HFFc6 (cell line): ENCODE measurements around the gene SNX4. TPM values are rescaled to one million over a fixed set of nuclear protein-coding genes. Genes with fewer than 3 reads are reported as not detected.
"Not testable (repeated sequence)": the region's sequence is repeated elsewhere in the genome, so short reads cannot be mapped to it uniquely, and the experiment has no call there.

Experiments
- DNase-seq: peaks from one replicate; pipeline ENCODE4 v3.0.0-alpha.2; 2018
- H3K27ac Mint-ChIP-seq: 2 replicates; pipeline ENCODE4 v1.8.0; 2020; ENCODE audit warnings: mild to moderate bottlenecking, mixed read lengths
- H3K27me3 Mint-ChIP-seq: 2 replicates; pipeline ENCODE4 v1.8.0; 2021; ENCODE audit warnings: mild to moderate bottlenecking, moderate library complexity, mixed read lengths; ENCODE audit not compliant: insufficient read depth
- H3K36me3 Mint-ChIP-seq: 2 replicates; pipeline ENCODE4 v1.8.0; 2021; ENCODE audit warnings: low read depth, mixed read lengths
- H3K4me1 Mint-ChIP-seq: 2 replicates; pipeline ENCODE4 v1.8.0; 2020; ENCODE audit warnings: low read depth, mixed read lengths
- H3K4me3 Mint-ChIP-seq: 2 replicates; pipeline ENCODE4 v1.8.0; 2020; ENCODE audit warnings: mild to moderate bottlenecking, moderate library complexity, mixed read lengths
- H3K9me3 Mint-ChIP-seq: 2 replicates; pipeline ENCODE4 v1.8.0; 2020; ENCODE audit warnings: mild to moderate bottlenecking, mixed read lengths
- long read RNA-seq: library from polyadenylated mRNA; unstranded; transcript quantifications from one replicate; pipeline ENCODE4 v2.0.0, GENCODE V29; 2019
- total RNA-seq, 6 experiments: library from RNA; stranded (reverse); fragmentation: NEBNext Ultra II Directional; extraction: Animal tissue kit (Norgen Biotek cat#: 25700); gene quantifications; 2 replicates in 1 of 6; 3 replicates in 5 of 6; pipeline ENCODE4 v1.2.3, GENCODE V29; 2021
- TF ChIP-seq, protein P1 (sequence below): fragments of 200-600 bp; sonication (generic); IDR thresholded peaks from 2 replicates; pipeline ENCODE4 v1.5.0; 2021; ENCODE audit warnings: antibody characterized with exemption, mild to moderate bottlenecking

SNX4 gene
- total RNA-seq, result 10 to 100 TPM; 19.6 to 23.2 (median 21.3) TPM
- long read RNA-seq, transcript SNX4-201 (14 exons, 2,513 nt), result major isoform, 27 of 39 reads
- long read RNA-seq, partial matches to known transcripts, result 5 of 39 reads
- long read RNA-seq, other reads (novel, unspliced or antisense), result 6 of 39 reads

DNA sequence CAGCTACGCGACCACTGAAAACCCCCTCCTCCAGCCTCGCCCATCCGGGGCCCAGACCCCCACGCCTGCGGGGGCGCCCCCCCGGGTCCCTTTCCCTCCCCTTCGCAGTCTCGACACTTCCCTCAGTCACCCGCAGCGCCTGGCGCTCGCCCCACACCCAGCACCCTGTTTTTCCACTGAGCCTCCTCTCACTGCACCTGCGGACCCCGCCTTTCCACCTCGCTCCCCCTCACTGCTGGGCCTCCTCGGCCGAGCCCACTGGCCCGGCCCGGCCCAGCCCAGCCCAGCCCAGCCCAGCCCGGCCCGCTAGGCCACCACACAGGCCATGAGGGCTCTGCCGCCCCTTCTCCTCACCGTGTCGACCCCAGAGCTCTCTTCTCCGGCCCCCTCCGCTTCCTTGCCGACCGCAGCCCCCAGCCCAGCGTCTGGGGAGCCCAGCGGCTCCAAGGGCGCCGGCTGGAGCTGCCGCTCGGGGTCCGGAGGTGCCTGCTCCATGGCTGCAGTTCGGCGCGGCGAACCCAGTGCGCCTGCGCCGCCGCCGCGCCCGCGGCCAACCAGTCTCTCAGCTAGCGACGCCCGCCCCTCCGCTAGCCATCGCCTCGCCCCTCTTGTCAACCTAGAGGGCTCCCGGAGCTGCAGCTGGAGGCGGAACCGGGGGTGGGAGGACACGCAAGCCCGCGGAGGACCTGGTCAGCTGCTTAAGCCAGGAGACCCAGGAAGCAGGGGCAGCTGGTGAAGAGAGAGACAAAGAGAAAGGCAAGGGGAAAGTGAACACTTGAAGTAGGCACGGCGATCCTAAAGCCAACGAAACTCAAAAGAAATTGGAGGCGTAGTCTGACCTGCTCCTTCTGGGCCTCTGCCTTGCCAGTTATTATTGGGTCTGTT lies at the start of gene SNX4:
Gene SNX4 (minus strand): TSS at position 525 of the 885 bp plus-strand sequence. CDS start 30 bp downstream, at position 495.
- Mint-ChIP-seq H3K9me3 (no peaks in the 10 kb centered on the region), H3K4me3 (peak within 1 kb of the TSS; percentile 98), H3K36me3 (peaks cover 17% of the 10 kb centered on the region), H3K27ac (peak within 1 kb of the TSS; percentile 82), H3K27me3 (peaks cover 4% of the 10 kb centered on the region), H3K4me1 (peaks cover 31% of the 10 kb centered on the region)
- TF ChIP-seq, protein P1, sequence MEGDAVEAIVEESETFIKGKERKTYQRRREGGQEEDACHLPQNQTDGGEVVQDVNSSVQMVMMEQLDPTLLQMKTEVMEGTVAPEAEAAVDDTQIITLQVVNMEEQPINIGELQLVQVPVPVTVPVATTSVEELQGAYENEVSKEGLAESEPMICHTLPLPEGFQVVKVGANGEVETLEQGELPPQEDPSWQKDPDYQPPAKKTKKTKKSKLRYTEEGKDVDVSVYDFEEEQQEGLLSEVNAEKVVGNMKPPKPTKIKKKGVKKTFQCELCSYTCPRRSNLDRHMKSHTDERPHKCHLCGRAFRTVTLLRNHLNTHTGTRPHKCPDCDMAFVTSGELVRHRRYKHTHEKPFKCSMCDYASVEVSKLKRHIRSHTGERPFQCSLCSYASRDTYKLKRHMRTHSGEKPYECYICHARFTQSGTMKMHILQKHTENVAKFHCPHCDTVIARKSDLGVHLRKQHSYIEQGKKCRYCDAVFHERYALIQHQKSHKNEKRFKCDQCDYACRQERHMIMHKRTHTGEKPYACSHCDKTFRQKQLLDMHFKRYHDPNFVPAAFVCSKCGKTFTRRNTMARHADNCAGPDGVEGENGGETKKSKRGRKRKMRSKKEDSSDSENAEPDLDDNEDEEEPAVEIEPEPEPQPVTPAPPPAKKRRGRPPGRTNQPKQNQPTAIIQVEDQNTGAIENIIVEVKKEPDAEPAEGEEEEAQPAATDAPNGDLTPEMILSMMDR, result peak; percentile 34; the same call in 1 of the 2 replicates
- DNase-seq, result peak; percentile 90

DNA sequence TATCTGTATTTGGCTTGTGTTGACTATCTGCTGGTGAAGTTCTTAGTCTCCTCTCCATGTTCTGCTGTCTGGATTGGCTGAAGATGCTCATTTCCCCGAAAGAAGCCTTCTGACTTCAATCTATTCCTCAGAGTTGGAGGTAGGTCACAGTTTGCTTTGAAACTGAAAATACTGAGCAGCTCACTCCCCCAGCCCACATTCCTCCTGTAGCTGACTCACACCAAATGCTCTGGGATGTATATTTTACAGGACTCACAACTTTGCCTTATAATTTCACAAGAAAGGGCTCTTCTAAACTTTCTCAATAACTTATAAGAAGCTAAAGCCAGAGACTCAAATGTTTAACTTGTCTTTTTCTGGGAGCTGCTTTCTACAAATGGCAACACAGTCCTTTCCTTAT lies 36.3 kb upstream of the SNX4 start:
- Mint-ChIP-seq H3K27ac (peak overlapping the region; percentile 71), H3K27me3 (no peaks in the 10 kb centered on the region), H3K36me3 (peaks cover 25% of the 10 kb centered on the region), H3K4me3 (peak overlapping the region; percentile 32; the same call in 1 of the 2 replicates), H3K4me1 (peaks cover 37% of the 10 kb centered on the region), H3K9me3 (no peaks in the 10 kb centered on the region)
- TF ChIP-seq, protein P1, result no peak
- peak; percentile 27 for DNase-seq

DNA sequence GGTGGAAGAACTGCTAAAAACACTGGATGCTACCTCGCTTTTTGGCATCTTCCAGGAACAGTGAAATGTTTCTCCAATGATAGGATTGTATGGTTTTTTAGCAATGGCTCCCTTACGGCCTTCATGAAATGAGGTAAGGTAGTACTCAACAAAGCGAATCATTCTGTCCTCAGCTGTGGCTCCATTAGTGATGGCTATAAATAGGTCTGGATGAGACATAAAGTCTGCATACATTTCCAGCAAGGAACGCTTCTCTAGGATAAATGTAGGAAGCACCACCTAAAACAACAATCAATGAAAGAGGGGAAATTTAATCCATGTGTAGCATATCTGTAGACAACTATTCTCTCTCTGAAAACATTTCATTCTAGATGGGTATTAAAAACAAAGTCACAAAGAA lies 32.4 kb upstream of the SNX4 start:
- H3K9me3 Mint-ChIP-seq, result no peaks in the 10 kb centered on the region
- no peak overlapping the region; the same call in 1 of the 2 replicates for H3K4me3 Mint-ChIP-seq
- peak overlapping the region; percentile 14 for H3K27ac Mint-ChIP-seq
- H3K4me1 Mint-ChIP-seq, result peaks cover 37% of the 10 kb centered on the region
- peaks cover 3% of the 10 kb centered on the region; the same call in 1 of the 2 replicates for H3K27me3 Mint-ChIP-seq
- TF ChIP-seq, protein P1, result no peak
- H3K36me3 Mint-ChIP-seq, result peaks cover 31% of the 10 kb centered on the region
- no peak for DNase-seq

DNA sequence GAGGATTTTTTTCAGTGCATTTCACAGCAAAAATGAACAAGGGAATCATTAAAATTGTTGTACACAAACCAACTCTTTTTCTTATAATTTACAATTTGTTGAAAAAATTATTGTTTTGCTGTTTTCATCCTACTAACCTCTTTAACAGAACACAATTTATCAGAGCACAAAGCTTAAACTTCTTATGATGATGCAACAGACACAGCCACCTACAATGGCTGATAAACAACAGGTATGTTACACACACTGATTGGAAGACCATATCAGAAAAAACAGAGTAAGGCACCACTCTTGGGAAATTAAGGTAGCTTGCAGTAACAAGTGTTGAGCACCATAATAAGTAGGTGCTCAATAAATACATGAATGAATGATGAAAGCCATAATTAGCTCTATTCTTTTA lies 8.9 kb upstream of the SNX4 start:
- no peak overlapping the region for H3K4me3 Mint-ChIP-seq
- no peak overlapping the region for H3K27ac Mint-ChIP-seq
- H3K36me3 Mint-ChIP-seq, result peaks cover 5% of the 10 kb centered on the region; the same call in 1 of the 2 replicates
- peaks cover 6% of the 10 kb centered on the region for H3K27me3 Mint-ChIP-seq
- TF ChIP-seq, protein P1, result no peak
- no peaks in the 10 kb centered on the region for H3K9me3 Mint-ChIP-seq
- no peak for DNase-seq
- no peaks in the 10 kb centered on the region for H3K4me1 Mint-ChIP-seq

DNA sequence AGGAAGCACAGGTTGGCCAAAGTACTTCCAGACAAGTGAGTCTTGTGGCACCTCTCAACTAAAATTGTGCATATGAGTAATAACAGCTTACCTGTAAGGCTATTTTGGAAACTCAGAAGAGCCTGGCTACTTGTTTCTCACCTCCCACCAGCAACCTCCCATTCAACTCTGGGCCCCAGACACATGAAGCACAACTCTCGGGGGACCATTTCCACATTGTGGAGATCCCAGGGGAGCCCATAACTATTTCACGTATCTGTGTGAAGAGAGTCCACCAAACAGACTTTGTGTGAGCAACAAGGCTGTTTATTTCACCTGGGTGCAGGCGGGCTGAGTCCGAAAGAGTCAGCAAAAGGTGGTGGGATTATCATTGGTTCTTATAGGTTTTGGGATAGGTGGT lies 5.2 kb upstream of the SNX4 start:
- H3K36me3 Mint-ChIP-seq, result peaks cover 5% of the 10 kb centered on the region; the same call in 1 of the 2 replicates
- TF ChIP-seq, protein P1, result no peak
- no peak overlapping the region; the same call in 1 of the 2 replicates for H3K4me3 Mint-ChIP-seq
- peaks cover 6% of the 10 kb centered on the region for H3K27me3 Mint-ChIP-seq
- H3K4me1 Mint-ChIP-seq, result peaks cover 5% of the 10 kb centered on the region
- no peak for DNase-seq
- H3K9me3 Mint-ChIP-seq, result no peaks in the 10 kb centered on the region
- H3K27ac Mint-ChIP-seq, result no peak overlapping the region

DNA sequence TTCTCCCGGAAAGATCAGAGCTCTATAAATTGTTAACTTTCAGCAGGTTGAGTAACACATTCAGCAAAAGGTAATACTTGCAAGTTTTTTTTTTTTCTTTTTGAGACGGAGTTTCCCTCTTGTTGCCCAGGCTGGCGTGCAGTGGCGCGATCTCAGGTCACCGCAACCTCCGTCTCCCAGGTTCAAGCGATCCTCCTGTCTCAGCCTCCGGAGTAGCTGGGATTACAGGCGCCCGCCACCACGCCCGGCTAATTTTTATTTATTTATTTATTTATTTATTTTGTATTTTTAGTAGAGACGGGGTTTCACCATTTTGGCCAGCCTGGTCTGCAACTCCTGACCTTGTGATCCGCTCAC lies 539 bp upstream of the SNX4 start:
- not testable (repeated sequence) for DNase-seq, H3K27me3 Mint-ChIP-seq, H3K9me3 Mint-ChIP-seq
- H3K36me3 Mint-ChIP-seq, result peaks cover 15% of the 10 kb centered on the region
- H3K4me3 Mint-ChIP-seq, result peak overlapping the region; percentile 98
- peaks cover 30% of the 10 kb centered on the region for H3K4me1 Mint-ChIP-seq
- peak overlapping the region; percentile 82 for H3K27ac Mint-ChIP-seq
